HG03460 (cell line): ENCODE results near the gene STARD13.

Experiments
- ATAC-seq: cut with Tn5 transposase; IDR thresholded peaks from one replicate; pipeline ENCODE4 v1.9.1; 2021; ENCODE audit not compliant: unreplicated experiment

STARD13 gene

DNA sequence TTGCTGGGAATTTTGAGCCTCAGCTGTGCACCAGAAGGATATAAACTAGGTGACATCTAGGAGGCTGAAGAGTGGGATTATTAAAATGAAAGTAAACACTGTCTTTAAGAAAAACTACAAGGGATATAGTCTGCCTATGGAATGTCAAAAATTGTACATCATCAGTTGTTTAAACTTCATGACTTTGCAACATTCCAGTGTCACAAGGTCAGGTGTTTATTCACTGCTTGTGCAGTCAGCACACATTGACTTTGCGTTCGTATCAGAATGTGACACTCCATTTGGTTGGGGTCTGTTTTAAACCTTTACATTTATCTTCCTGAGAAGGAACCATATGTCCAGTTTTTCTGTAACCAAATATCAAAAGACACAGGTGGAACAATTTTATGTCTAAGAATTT lies 183.7 kb downstream of the STARD13 start:
- ATAC-seq: no peak

DNA sequence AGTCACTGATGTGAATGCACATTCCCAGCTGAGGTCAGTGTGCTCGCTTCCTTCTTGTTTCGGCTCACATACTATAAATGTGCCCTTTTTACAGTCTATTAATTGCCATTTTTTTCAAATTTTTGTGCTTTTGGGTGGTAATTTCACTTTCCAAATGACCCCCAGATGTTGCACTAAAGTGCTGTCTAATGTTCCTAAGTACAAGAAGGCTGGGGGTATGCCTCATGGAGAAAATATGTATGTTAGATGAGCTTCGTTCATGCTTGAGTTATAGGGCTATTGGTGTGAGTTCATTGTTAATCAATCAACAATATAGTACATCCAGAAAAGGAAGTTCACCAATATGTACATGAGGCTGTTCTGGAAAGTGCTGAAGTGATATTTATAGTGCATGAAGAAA lies 184.7 kb downstream of the STARD13 start:
- ATAC-seq: no peak

DNA sequence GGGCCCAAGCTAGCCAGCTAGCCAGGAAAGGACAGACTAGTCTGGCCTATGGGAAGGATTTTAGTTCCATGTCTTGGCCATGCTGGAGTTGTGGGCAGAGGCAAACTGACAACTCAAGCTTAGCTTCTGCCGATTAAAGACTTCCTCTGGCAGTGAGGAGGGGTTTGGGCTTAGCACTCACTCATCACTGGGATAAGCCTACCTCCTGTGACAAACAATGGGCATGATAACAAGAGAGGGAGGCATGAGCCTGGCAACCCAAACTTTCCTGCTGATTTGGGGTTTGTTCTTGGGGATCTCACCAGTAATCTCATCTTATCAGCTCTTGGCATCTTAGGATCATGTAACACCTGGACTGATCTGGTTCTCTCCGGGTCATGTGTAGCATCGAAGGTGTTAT lies 185.7 kb downstream of the STARD13 start:
- no peak for ATAC-seq

DNA sequence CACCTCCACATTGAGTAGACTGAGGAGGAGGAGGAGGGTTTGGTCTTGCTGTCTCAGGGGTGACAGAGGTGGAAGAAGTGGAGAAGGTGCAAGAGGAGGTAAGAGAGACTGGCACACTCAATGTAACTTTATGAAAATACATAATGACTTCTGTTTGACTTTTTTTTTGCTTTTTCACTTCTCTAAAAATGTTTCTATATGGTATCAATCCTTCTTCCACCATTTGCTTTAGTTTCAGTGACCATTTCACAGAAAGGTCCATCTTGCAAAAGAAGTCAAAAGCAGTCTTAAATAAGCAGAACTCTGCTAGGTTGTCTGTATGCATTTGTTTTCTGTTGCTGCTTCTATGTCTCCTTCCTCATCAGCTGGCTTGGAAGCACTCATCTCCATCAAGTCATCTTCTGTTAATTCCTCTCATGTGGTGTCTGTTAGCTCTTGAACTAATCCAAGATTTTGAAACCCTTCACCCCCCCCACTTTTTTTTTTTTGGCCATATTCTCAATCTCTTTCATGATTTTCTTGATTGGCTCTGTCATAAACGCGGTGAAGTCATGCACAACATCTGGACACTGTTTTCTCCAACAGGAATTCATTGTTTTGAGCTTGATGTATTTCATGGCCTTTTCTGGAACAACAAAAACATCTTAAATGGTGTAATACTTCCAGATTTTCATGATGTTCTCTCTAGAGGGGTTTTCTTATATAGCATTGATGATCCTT lies 188.5 kb downstream of the STARD13 start:
- no peak for ATAC-seq

DNA sequence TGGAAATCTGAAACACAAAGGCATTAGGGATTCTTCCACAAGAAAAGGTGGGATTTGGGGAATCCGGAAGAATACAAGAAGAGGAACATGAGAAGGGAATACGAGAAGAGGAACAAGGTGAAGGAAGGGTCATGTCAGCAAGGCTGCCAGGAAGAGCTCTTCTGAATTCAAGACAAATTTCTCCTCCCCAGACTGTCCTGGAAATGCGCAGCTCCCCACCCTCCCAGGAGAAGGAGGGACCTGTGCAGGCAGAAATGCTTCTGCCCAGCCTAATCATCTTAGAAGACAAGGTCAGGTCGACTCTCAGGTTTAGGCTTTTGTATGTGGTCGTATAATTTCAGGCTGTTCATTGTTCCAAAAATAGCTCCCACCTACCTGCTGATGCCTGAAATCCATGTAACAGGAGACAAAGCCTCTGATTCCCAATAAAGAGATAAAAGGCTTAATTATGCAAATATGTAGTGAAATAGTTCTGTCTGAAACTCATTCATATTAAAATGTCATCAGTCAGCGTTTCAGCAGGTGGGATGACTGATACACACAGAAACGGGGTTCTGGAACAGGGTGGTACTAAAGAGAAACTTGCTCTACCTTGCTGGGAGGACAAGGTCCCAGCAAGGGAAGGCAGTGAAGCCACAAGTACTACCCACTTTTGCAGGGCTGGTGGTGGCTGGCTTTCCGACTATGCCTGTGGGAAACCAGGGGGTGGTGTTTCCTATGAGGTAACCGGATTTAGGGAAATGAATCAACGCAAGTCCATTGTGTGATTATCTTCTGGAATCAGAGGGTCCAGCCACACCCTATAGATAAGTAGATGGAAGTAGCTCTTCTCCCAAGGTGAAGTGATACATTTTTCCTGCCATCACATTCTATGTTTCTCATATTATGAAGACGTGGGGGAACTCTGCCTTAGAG lies 193.2 kb downstream of the STARD13 start:
- no peak for ATAC-seq

DNA sequence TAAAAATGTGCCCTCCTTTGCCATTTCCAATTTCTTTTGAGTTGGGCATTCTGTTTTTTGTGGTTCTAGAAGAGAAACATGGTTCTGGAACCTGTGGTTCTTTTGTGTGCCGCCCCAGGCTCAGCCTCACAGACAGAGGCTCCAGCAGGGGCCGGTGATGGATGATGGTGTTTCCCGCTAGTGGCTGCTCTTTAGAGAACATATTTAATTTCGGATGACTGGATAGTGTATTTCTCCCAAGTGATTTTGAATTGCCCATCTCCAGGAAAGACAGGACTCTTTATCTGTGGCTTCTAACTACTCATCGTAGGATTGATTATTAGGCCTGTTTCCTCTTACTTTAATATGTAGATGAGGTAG lies 194.2 kb downstream of the STARD13 start:
- ATAC-seq: no peak

DNA sequence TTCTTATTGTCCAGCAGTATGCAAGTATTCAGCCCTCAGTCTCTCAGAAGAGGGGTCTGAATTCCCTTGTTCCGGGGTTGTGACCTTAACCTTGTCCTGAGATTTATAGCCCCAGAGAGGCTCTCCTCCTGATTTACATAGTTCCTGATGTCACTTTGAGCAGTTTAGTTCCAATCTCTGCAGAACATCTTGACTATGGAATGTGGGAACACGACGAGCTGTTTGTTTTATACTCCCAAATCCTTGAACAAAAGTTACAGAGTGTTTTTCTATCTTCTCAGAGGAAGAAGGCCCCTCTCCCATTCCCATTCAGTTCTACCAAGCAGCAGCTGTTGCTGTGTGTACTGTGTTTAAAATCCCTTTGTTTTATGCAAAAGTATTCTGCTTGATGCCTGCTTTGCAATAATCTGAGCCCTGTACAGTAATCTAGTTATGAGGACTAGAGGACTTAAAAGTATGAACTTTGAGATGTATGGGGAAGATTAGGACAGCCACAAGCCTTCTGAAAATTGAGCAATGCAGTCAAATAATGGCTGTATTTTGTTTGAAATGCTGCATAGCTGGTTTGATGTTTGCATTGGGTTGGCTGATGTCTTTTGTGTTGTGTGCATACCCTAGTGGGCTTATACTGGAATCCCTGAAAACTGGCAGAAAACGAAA lies 194.7 kb downstream of the STARD13 start:
- ATAC-seq: no peak

DNA sequence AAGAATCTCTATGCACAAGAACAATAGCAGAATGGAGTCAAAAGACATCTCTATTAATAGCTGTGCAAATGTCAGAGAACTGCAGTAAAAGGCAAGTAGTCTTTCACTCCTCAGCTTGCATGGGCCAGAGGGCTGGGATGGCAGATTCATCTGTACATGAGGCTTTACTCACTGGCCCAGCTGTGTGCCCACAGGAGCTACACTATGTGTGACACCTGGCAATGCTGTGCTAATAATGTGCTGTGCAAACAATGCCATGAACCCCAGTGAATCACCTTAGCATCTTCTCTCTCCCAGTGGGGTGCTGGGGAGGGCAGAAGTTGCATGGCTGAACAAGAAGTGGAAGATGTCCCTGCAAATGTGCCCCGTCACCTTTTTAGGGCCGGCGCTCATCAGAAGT lies 196.2 kb downstream of the STARD13 start:
- no peak for ATAC-seq

DNA sequence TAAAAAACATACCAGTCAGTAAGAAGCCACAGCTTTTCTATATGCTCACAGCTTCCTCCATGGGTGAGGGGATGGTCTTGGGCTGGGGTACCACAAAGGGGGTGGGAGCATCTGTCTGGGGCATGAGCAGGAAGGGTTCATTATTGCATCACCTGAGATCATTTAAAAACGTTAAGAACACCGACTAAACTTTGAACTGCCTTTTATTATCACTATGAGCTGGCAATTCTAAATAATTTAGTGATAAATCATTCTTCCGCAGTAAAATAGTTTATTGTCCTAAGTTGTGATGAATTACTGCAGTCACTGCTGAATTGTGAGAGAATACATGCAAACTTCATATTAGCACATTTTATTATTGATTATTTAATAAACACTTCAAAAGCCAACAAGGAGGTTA lies 197.8 kb downstream of the STARD13 start:
- ATAC-seq: no peak

DNA sequence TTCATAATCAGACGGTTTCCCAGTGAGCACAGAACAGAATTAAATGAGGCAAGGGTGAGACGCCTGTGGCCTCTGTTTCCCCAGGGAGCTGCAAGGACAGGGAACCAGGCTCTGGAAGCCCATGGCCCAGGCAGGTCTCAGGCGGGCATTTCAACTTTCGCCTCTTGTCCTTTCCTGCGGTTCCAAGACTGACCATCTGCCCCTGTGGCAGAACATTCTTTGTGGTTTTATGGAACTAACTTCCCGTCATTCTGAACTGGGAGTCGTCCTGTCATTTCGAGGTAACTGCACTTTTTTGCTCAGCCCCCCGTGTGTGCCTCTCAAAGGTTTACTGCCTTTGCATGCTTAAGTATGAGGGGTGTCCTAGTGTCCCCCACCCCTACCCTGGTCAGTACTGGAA lies 198.5 kb downstream of the STARD13 start:
- no peak for ATAC-seq

DNA sequence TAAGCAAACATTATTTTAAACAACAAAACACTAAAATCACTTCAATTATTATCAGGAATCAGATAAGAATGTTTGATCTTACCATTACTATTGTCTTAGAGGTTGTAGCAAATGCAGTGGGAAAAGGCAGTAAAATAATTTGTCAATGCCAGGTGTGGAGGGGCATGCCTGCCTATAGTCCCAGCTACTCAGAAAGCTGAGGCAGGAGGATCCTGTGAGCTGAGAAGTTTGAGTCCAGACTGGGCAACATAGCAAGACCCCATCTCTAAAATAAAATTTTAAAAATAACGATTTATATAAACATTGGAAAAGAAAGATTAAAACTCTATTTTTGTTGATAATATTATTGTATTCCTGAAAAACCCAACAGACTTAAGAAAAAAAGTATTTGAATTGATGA lies 202.5 kb downstream of the STARD13 start:
- ATAC-seq: no peak

DNA sequence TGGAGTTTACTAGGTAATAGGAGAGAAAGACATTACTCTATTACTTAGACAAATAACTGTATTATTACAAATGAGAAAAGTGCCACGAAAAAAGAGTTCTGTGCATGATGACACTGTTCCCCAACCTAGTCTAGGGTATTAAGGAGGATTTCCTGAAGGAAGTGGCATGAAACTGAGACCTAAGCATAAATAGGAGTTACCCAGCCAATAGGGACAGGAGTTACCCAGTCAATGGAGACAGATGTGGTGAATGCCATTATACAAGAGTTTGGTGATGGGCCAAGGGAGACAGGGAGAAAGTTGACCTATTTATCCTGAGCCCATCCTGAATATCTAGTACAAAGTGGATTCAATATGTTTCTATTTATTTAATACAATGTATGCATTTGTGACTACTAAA lies 203.9 kb downstream of the STARD13 start:
- no peak for ATAC-seq

DNA sequence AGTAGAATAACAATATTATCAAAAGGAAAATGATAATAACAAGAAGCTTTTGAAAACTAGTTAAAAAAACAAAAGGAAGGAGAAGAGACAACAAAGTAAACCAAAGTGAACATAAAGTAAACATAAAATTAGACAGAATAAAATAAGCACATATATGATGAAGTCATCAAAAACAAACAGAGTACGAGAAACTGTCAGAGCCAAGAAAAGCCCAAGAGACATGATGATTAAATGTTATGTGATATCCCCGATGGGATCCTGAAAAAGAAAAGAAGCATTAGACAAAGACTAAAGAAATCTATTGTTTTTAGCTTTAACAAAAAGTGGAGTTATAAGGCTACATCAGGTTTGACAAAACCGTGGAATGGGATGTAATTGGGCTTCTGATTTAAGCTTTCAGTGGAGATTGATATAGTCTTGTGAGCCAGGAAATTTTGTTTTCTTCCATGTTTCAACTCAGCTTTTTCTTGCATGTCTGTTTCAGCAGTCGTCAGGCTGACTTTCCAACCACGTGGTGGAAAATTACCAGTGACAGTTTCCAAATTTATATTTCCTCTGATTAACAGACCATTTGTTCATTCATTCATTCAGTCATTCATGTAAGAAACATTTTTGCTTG lies 204.5 kb downstream of the STARD13 start:
- no peak for ATAC-seq

DNA sequence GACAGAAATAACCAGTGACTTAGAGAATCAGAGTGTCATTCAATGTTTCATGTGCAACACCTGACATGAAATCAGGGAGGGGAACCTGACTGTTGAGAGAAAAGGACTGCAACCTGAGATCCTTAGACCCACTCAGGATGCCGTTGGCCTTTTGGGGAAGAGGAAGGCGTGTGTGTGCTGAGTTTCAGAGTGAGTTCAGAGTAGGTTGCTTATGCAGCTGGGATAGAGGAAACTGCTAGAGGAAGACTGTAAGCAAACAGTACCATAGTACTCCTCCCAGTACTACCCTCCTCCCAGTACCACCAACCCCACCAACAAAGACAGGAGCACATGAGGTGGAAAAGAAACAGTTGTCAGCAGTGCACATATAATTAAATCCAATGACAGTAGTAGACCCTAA lies 205.6 kb downstream of the STARD13 start:
- ATAC-seq: no peak

DNA sequence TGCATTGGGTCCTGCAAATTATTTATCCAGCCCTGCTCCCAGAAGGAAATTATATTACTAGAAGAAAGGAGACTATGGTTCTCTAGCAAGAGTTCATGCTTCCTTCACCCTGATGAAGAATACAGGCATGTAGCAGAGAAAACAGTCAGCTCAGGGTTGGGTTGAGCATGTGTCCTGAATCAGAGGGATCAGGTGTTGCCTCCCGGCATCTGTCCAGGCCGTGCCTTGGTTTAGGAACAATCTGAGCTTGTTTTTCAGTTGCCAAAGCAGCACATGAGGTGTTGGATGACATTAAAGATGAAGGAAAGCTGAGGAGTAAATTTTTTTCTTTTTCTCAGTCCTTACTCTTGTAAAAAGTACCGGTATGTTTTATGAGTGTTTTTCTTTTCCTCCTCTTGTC lies 207.3 kb downstream of the STARD13 start:
- no peak for ATAC-seq

DNA sequence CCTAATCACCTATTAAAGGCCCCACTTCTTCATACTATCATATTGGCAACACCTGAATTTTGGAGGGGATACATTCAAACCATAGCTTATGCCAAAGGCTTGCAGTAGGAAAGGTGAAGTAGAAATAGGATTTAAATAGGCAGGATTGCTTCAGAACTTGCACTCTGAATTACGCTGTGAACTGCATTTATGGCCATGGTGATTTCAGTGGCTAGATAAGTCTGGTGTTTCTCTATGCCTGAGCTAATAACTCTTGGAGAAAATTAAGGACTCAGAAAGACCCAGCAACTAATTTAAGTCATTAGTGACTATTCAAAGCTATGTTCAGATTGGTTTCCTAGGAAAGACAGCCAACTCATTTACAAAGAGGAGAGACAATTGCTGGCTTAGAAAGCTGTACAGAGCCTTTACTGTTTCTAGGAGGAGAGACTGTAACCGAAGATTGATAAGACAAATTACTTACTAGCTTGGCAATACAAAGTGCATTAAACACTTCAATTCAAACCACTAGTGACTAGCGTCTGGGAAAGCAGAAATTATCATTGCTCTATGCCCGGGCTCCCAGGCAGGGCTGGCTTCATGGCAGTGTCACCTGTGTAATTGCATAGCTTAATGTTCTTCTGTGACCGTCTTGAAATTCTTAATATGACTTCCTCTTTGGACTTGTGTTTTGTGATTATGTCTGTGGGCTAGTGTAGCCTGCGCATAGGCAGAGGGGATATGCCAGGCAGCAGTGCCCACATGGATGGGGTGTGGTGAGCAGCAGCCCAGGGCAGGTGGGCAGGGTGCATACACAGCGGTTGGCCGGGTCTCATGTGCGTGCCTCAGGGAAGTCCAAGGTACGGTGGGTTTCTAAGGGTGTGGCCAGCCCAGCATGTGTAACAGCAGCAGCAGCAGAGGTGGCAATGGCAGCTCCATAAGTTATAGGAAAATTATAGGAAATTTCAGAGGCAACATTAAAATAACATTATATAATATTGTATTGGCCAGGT lies 209.3 kb downstream of the STARD13 start:
- ATAC-seq: no peak

DNA sequence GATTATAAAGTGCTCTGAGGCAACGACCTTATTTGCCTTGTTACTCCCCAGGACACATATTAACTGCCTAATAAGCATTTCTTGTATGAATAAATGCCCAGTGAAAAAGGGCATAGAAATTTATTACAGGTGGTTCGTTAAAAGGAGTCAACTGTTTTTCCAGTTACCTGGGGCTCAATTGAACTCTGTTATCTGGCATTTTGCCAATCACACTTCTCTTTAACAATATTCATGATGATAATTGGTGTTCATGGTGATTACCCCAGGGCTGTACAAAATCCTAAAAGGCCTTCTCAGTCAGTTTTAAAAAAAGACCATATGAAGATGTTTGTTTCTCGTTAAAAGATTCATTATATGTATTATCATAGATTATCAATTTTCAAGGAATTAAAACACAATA lies 212.2 kb downstream of the STARD13 start:
- ATAC-seq: no peak

DNA sequence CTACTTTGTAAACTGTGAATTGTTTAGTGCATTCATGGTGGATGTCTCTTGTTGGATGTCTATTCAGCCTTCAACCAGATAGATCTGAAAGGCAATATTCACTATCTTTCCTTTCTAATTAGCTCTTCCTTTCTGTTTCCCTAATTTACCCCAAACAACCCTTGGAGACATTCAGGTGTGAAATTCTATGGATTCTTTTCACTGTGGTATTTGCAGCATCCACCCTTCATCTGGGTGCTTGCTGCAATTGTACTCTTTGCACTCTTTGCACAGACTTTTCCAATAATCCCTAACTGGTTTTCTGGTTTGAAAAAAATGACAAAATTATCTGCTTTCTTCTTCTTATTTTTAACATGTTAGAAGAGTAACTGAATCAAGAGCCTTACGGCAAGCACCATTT lies 212.8 kb downstream of the STARD13 start:
- no peak for ATAC-seq

DNA sequence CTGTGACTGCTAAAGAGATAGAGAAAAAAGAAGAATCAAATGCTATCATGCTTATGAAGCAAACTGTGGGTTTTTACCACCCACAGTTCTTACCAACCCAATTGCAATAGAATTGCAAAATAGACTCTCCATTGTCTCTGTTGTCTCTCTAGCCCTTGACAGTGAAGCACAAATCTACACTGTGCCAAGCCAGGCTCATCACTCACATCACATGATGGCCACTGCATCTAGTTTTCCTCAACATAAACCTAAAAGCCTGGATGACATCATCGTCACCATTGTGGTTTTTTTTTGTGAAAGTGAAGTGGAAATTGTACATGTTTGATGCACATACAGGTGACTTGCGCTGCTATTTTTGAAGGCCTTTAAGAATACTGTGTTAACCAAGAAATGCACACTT lies 213.3 kb downstream of the STARD13 start:
- ATAC-seq: no peak

DNA sequence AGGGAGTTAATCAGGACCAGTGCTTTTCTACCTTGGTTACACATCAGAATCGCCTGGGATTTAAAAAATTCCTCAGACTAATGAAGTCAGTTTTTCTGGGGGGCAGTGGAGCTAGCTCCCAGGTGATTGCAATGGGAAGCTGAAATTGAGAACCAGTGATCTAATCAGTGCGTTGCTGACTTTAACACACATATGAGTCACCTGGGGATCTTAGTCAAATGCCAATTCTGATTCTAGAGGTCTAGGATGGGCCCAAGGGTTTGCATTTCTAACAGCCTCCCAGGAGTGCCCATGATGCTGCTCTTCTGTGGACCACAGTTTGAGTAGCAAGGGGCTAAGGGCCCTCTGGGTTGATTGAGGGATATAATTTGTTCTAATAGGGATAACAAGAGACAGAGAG lies 214.8 kb downstream of the STARD13 start:
- no peak for ATAC-seq
